Putamen (tissue), 1 donor: ENCODE data around the gene RCOR2.
"Not testable (repeated sequence)": the region's sequence is repeated elsewhere in the genome, so short reads cannot be mapped to it uniquely, and the experiment has no call there.

Experiments used
- DNase-seq: peaks from one replicate; pipeline ENCODE4 v3.0.0-alpha.2; 2016; ENCODE audit warnings: low spot score

Gene RCOR2

DNA sequence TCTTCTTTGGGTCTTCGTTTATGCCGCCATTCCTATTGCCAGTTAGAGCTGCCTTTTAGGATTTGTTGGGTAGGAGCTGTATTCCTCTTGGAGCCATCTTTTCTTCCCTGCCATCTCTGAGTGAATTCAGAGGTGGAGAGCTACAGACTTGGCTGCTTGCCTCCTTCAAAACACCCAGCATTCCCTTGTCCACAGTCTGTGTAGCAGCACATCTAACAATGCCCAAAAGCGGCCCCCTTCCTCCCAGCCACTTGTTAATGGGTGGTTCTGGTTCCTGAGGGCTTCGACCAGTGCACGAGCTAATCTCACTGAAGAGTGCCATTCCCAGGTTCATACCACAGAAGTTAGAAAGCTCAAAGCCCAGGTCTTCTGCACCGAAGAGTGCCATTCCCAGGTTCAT is 40.3 kb downstream of the RCOR2 start:
- DNase-seq, result no peak

DNA sequence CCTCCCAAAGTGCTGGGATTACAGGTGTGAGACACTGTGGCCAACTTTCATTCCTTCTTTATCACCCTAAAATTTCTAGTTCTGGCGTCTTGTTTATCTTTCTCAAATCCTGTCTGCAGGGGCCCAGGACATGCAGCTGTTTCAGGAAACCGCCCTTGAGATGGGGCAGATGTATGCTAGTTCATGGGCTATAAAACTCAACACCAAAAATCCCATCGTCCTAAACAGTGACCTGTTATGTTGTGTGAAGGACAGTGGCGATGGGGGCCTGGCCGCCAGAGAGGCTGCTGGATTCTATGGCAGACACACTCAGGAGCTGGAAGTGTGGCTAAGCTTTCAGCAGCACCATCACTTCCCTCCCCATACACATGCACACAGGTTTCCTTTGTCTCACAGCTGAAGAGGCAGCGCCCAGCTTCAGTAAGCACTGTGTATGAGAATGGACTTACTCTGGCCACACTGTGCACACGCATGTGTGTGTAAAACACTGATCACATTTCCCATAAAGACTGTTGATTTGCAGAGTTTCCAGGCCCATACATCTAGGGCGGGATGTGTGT is 41.4 kb downstream of the RCOR2 start:
- no peak for DNase-seq

DNA sequence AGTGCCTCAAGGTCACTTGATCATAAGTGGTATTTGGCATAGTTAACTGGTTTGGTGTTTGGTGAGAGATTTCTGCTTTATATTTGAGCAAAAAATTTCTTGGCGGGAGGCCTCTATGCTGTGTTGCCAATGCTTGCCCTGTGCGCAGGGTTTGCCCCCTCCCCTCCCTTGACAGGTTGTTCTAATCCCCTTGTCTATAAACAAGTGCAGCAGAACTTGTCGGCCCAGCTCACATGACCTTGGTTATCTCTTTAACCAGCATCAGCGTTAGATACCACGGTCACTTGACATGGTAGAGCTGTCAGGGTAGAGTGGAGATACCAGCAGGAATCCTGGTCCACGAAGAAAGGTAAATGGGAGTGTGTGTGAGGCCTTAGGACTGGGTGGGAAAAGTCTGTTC is 42.5 kb downstream of the RCOR2 start:
- DNase-seq, result no peak

DNA sequence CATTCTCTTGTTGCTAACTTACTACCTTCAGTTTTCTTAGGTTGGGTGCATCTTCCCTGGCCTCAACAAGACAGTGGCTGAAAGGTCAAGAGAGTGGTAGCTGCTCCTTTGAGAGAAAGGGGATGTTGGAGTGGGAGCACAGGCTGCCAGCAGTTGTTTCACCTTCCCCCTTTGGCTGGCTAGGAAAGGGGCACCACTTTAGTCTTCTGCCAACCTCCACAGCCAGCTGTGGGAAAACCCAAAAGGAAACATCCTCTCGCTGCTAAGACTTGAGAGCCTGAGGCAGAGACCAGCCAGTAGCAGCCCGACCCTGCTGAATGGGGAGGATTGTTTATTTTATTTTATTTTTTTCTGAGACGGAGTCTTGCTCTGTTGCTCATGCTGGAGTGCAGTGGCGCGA is 43.7 kb downstream of the RCOR2 start:
- no peak for DNase-seq

- no peak for DNase-seq
These were observed 44.2 kb downstream of the RCOR2 start for GRCh38 chr11:63872800-63873197.

DNA sequence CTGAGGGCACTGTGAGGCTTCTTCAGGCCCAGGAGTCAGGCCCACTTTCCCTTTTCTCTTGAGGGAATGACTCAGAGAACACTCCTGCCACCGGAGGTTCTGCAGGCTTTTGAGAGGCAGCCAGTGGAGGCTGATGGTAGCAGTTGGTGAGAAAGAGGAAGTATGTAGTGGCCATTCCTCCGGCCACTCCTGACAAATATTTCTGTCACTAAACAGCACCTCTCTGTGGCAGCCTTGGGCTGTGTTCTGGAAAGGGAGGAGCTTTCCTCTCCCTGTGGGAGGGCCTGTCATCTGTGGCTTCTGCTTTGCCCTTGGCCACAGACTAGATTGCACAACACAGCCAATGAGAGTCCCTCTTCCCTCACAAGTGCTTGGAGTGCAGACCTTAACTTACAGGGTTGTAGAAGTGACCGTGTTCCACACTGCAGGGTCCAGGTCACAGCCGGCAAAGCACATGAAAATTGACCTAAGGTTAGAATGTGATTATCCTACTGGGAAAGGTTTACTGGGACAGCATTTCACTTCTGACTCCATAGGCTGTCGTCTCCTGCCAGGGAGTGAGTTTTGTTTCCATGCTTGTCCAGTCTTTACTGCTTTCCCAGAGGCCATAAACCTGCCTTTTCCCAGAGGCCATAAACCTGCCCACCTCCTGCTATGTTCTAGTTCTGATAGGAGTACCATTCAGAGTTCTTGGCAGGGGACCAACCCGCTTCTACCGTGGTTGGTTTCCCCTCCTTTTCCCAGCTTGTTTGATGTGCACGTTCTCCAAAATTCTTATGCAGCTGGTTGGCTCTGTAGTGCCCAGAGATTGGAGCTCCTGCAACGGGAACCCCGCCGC is 44.8 kb downstream of the RCOR2 start:
- peak; percentile 84 for DNase-seq

GRCh38 chr11:63870351-63871140 is 46.4 kb downstream of the RCOR2 start:
- DNase-seq, result no peak

DNA sequence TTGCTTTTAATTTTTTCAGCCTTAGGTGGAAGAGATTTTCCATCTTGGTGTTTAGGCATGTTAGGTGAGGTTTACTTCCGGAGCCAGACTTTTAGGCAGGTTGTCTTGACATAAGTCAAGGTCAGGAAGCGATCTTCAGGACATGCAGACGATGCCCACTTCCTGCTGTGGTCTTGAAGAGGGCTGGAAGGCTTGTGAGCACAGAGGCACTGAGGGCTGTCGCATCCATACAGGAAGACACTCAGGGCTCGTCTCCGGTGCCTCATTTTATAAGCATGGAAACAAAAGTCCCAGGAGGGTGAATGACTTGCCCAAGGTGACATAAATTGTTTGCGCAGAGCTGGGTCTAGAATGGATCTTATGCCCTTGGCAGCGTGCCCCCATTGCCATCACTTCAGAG is 47.3 kb downstream of the RCOR2 start:
- DNase-seq, result no peak

- no peak for DNase-seq
These were observed 47.8 kb downstream of the RCOR2 start for GRCh38 chr11:63869171-63869591.

DNA sequence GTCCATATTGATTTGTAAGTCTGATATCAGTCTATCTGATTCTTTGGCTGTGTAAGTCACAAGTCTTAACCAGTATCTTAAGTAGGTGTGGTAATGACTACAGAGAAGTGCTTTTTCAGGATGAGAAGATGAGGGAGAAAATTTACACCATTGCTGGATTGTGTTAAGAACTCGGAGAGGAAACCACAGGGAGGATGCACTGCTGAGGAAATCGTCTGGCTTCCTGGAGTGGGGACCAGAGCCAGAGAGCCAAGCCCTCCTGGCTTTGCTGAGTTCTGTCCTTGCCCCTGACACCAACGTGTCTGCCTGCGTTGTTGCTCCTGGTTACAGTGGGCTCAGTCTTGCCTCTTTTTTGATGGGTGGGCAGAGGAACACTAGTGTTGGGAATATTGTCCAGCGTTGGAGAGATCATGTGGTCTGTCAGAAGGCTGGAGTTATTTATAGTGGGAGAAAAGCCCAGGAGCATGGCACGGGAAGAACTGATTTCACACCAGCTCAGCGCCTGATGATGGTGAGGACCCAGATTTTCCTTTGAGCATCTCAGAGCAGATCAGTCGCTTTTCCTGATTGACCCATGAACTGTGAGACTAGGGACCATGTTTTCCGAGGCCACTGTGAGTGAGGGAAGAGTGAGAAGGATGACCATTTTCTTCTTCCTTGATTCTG is 48.4 kb downstream of the RCOR2 start:
- DNase-seq, result no peak

DNA sequence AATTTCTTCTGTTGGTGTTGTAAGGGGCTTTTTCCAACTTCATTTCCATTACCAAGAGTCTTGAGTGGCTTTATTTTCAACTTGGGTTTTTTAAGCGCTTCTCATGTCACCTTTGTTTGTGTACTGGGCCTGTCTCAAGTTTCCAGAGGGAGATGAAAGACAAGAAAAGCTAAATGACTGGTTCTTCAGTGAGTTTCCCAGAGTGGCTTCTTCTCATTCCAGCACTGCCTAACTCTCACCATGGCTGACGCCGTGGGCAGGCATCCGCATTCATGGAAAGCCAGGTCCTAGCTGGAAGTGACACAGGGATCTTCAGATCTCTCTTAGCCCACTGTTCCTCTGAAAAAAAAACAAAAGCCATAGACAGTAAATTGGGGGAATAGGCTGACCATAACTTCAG is 49.5 kb downstream of the RCOR2 start:
- no peak for DNase-seq

GRCh38 chr11:63866211-63866610 is 50.8 kb downstream of the RCOR2 start:
- DNase-seq, result no peak

DNA sequence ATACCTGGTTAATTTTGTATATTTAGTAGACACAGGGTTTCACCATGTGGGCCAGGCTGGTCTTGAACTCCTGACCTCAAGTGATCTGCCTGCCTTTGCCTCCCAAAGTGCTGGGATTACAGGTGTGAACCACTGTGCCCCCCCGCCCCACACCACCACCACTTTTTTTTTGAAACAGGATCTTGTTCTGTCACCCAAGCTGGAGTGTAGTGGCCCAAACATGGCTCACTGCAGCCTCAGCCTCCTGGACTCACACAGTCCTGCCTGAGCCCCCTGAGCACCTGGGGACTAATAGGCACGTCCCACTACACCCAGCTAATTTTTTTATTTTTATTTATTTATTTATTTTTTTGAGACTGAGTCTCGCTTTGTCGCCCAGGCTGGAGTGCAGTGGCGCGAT is 53.3 kb downstream of the RCOR2 start:
- DNase-seq, result not testable (repeated sequence)

DNA sequence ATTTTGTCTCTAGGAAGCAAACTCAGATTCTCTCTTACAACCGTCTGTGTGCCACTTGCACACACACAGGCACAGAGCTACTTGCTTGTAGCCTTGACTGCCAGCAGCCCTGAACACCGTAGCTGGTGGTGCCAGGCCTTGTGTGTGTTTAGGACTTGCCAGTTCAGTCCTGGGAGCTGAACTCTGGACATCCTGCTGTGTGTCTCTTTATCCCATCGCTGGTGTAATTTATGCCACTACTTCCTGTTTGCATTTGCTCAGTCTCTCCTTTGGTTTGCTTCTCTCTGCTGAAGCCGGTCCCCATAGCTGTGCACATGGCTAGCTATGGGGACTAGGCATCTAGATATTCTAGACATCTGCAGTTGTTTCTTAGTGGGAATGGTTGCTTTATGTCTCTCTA is 54.0 kb downstream of the RCOR2 start:
- DNase-seq, result no peak
